ENCODE results near the gene SGCA. TPM values are rescaled to one million over a fixed set of nuclear protein-coding genes. Genes with fewer than 3 reads are reported as not detected.

Gene SGCA
- total and polyA plus RNA-seq, 10 of the 15 experiments (the other 5 are each of a cell fraction or from before 2014, with no cell fraction given) = 0.13 to 2.2 (median 0.50) TPM; not detected in 2

DNA sequence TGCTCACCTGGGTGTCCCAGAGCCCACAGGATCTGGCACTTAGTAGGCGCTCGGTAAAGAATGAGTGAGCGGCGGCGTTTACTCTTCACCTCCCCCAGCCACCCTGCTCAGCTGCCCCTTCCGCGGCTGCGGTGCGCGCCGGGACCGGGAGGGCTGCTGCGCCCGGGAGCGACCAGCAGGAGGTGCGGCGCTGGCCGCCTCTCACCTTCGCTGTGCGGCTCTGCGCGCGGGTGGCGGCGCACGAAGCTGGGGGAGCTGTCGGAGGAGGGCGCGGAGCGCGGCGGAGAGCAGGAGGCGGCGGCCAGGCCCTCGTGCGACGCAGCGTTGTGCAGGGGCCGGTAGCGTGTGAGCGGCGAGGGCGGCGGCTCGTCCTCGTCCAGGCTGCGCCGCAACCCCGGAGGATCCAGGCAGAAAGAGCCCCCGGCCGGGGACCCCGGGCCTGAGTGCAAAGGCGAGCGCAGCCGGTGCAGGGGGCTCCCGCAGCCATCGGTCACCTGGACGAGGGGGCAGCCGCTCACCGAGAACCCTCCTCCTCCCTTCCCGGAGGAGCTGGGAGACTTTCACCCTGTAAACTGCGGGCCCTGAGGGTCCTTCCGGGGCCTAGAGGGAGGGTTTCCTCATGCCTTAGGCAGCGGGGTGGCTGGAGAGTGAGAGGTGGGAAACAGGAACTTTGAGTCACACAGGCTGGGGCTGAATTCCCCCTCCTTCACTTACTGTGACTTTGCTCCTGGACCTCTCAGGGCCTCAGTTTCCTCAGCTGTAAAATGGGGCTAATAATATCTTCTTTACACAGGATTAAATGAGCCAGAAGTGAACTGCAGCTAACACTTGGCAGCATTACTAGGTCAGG lies 48.4 kb upstream of the SGCA start:
- RAD21 ChIA-PET (ENCODE audit: unreplicated experiment) = interaction anchor here (0.7 to 1.1 kb wide), 4 partner anchors 14 to 82 kb away, joined by 3 read pairs; no protein-coding TSS in a partner anchor
- TF ChIP-seq, protein P1, sequence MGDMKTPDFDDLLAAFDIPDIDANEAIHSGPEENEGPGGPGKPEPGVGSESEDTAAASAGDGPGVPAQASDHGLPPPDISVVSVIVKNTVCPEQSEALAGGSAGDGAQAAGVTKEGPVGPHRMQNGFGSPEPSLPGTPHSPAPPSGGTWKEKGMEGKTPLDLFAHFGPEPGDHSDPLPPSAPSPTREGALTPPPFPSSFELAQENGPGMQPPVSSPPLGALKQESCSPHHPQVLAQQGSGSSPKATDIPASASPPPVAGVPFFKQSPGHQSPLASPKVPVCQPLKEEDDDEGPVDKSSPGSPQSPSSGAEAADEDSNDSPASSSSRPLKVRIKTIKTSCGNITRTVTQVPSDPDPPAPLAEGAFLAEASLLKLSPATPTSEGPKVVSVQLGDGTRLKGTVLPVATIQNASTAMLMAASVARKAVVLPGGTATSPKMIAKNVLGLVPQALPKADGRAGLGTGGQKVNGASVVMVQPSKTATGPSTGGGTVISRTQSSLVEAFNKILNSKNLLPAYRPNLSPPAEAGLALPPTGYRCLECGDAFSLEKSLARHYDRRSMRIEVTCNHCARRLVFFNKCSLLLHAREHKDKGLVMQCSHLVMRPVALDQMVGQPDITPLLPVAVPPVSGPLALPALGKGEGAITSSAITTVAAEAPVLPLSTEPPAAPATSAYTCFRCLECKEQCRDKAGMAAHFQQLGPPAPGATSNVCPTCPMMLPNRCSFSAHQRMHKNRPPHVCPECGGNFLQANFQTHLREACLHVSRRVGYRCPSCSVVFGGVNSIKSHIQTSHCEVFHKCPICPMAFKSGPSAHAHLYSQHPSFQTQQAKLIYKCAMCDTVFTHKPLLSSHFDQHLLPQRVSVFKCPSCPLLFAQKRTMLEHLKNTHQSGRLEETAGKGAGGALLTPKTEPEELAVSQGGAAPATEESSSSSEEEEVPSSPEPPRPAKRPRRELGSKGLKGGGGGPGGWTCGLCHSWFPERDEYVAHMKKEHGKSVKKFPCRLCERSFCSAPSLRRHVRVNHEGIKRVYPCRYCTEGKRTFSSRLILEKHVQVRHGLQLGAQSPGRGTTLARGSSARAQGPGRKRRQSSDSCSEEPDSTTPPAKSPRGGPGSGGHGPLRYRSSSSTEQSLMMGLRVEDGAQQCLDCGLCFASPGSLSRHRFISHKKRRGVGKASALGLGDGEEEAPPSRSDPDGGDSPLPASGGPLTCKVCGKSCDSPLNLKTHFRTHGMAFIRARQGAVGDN (IDR thresholded peaks at IDR 0.05) = 0 out of 2 replicates have a peak, but pooled peaks have one; percentile 20
- TF ChIP-seq SMAD1 (IDR thresholded peaks at IDR 0.05; ENCODE audit: low read depth, partially characterized antibody) (no peak), CREM (IDR thresholded peaks at IDR 0.05; ENCODE audit: low read depth) (no peak), CBX5 (IDR thresholded peaks at IDR 0.05; ENCODE audit: low read depth) (no peak), CHD4 (IDR thresholded peaks at IDR 0.05) (no peak), PML (IDR thresholded peaks at IDR 0.05; ENCODE audit: low read length) (no peak), HDAC6 (IDR thresholded peaks at IDR 0.05; ENCODE audit: unreplicated experiment) (peak; percentile 65), NFYB (IDR thresholded peaks at IDR 0.05; ENCODE audit: insufficient read depth, low read depth, low read length) (no peak), NR2C1 (IDR thresholded peaks at IDR 0.05) (no peak), TCF12 (IDR thresholded peaks at IDR 0.05; ENCODE audit: low read depth, low read length) (no peak), SUZ12 (IDR thresholded peaks at IDR 0.05; ENCODE audit: unreplicated experiment) (no peak), MTA3 (IDR thresholded peaks at IDR 0.05; ENCODE audit: borderline replicate concordance, low read length) (no peak), CBFB (IDR thresholded peaks at IDR 0.05; ENCODE audit: low read depth) (no peak)
- TF ChIP-seq, protein P2, sequence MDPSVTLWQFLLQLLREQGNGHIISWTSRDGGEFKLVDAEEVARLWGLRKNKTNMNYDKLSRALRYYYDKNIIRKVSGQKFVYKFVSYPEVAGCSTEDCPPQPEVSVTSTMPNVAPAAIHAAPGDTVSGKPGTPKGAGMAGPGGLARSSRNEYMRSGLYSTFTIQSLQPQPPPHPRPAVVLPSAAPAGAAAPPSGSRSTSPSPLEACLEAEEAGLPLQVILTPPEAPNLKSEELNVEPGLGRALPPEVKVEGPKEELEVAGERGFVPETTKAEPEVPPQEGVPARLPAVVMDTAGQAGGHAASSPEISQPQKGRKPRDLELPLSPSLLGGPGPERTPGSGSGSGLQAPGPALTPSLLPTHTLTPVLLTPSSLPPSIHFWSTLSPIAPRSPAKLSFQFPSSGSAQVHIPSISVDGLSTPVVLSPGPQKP (IDR thresholded peaks at IDR 0.05; ENCODE audit: low read depth, low read length) = no peak
- TF ChIP-seq, protein P3, sequence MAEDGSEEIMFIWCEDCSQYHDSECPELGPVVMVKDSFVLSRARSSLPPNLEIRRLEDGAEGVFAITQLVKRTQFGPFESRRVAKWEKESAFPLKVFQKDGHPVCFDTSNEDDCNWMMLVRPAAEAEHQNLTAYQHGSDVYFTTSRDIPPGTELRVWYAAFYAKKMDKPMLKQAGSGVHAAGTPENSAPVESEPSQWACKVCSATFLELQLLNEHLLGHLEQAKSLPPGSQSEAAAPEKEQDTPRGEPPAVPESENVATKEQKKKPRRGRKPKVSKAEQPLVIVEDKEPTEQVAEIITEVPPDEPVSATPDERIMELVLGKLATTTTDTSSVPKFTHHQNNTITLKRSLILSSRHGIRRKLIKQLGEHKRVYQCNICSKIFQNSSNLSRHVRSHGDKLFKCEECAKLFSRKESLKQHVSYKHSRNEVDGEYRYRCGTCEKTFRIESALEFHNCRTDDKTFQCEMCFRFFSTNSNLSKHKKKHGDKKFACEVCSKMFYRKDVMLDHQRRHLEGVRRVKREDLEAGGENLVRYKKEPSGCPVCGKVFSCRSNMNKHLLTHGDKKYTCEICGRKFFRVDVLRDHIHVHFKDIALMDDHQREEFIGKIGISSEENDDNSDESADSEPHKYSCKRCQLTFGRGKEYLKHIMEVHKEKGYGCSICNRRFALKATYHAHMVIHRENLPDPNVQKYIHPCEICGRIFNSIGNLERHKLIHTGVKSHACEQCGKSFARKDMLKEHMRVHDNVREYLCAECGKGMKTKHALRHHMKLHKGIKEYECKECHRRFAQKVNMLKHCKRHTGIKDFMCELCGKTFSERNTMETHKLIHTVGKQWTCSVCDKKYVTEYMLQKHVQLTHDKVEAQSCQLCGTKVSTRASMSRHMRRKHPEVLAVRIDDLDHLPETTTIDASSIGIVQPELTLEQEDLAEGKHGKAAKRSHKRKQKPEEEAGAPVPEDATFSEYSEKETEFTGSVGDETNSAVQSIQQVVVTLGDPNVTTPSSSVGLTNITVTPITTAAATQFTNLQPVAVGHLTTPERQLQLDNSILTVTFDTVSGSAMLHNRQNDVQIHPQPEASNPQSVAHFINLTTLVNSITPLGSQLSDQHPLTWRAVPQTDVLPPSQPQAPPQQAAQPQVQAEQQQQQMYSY (CRISPR knock-in tag; IDR thresholded peaks at IDR 0.05) = no peak

More for the DNA sequence above, 48.4 kb upstream of the SGCA start:
- Histone ChIP-seq H3K27ac (ENCODE audit: control insufficient read depth, insufficient read depth) (no peak overlapping the region), H3K9ac (ENCODE audit: control insufficient read depth, insufficient read depth, low read length) (no peak overlapping the region), H3K36me3 (ENCODE audit: control insufficient read depth in 2 of 2, insufficient read depth in 2 of 2, low read length in 1 of 2) (no peaks in the 10 kb centered on the region), H4K20me1 (ENCODE audit: control insufficient read depth, insufficient read depth) (no peaks in the 10 kb centered on the region), H3K4me3 (no peak overlapping the region), H3K27me3 (replicated peaks in 1 of 2; ENCODE audit: control insufficient read depth in 2 of 2, insufficient read depth in 2 of 2, low read length in 1 of 2) (peaks cover 6% of the 10 kb centered on the region in 2 experiments; a peak in 3 of 4 replicates), H3K79me2 (ENCODE audit: control insufficient read depth, insufficient read depth, low read length) (no peaks in the 10 kb centered on the region), H2AFZ (ENCODE audit: control insufficient read depth, low read depth, low read length) (no peak overlapping the region; the same call in 1 of the 2 replicates), H3K9me3 (replicated peaks; ENCODE audit: control insufficient read depth, insufficient read depth, low read length) (no peaks in the 10 kb centered on the region), H3K4me2 (ENCODE audit: control insufficient read depth, insufficient read depth) (no peak overlapping the region; the same call in 1 of the 2 replicates), H3K4me1 (ENCODE audit: control insufficient read depth, insufficient read depth, low read length) (no peaks in the 10 kb centered on the region)
- intact Hi-C loops (cut with micrococcal nuclease; ENCODE audit: unreplicated experiment) = no loop called here
- FAIRE-seq = no peak
- WGBS (ENCODE audit: insufficient coverage, insufficient replicate concordance, low lambda C conversion rate, missing lambda C conversion rate) = 2% methylated on average over 45 of the region's 64 CpGs
- peak; percentile 90 for ATAC-seq
- DNase-seq (ENCODE audit: low read depth, low spot score) = no peak
- ChIA-PET SMC1A (ENCODE audit: uncharacterized antibody, unreplicated experiment) (interaction anchor here (0.7 to 1.7 kb wide), 2 partner anchors 44 to 79 kb away, joined by 3 to 6 read pairs; no protein-coding TSS in a partner anchor), CTCF (interaction anchor here (0.9 to 2.2 kb wide), 6 partner anchors 13 to 61 kb away, joined by 4 to 10 read pairs (median 6); no protein-coding TSS in a partner anchor), POLR2A (no interaction called here)
- no TSS peak for BruUV-seq (replicated peaks)
- in situ Hi-C loops (cut with MboI) = no loop called here

Data from GM12878 (cell line).